K562 (cell line): ENCODE data around the gene ACOT7. TPM values are rescaled to one million over a fixed set of nuclear protein-coding genes. Genes with fewer than 3 reads are reported as not detected.

ENCODE experiments used
- ATF6 ChIP-seq: sonication (generic); formaldehyde crosslinking; IDR thresholded peaks from 2 replicates; pipeline ENCODE4 v1.4.0; 2020; ENCODE audit warnings: mild to moderate bottlenecking, missing genetic modification reagents
- CAMTA2 ChIP-seq: fragments of 250-450 bp; sonication (Bioruptor Pico); conservative IDR thresholded peaks from 2 replicates; pipeline ENCODE4 v1.5.1; 2022
- CBX1 ChIP-seq: sonication (generic); IDR thresholded peaks from 2 replicates; pipeline ENCODE4 v1.6.1; 2016; ENCODE audit warnings: antibody characterized with exemption, low read depth, mild to moderate bottlenecking
- CHD1 ChIP-seq: fragments of 200-600 bp; sonication (generic); IDR thresholded peaks from one replicate; pipeline ENCODE4 v1.6.1; 2012; ENCODE audit warnings: mild to moderate bottlenecking, moderate library complexity, low read length, inconsistent platforms
- CREM ChIP-seq: IDR thresholded peaks from 2 replicates; pipeline ENCODE4 v1.6.1; 2014; ENCODE audit warnings: antibody characterized with exemption, low read depth
- CTBP1 ChIP-seq: fragments of 450-650 bp; IDR thresholded peaks from 2 replicates; pipeline ENCODE4 v1.6.1; 2016; ENCODE audit warnings: borderline replicate concordance
- MAX ChIP-seq: sonication (generic); formaldehyde crosslinking; IDR thresholded peaks from 2 replicates; pipeline ENCODE4 v1.9.0; 2022; ENCODE audit warnings: mild to moderate bottlenecking, missing genetic modification reagents
- MEIS2 ChIP-seq: fragments of 450-650 bp; IDR thresholded peaks from 2 replicates; pipeline ENCODE4 v1.6.1; 2014; ENCODE audit warnings: mild to moderate bottlenecking; ENCODE audit not compliant: partially characterized antibody
- NUFIP1 ChIP-seq: fragments of 450-650 bp; IDR thresholded peaks from 2 replicates; pipeline ENCODE4 v1.6.1; 2018; ENCODE audit not compliant: partially characterized antibody
- PKNOX1 ChIP-seq: fragments of 450-650 bp; IDR thresholded peaks from 2 replicates; pipeline ENCODE4 v1.6.1; 2016
- RCOR1 ChIP-seq, 2 experiments: IDR thresholded peaks; 2 replicates each; pipeline ENCODE4 v1.6.1; 2012; ENCODE audit warnings: low read depth in 2 of 2, low read length in 2 of 2, borderline replicate concordance in 1 of 2, improper control_type of control experiment in 1 of 2
- ZNF253 ChIP-seq: fragments of 250-450 bp; sonication (Bioruptor Pico); conservative IDR thresholded peaks from 2 replicates; pipeline ENCODE4 v1.6.1; 2021; ENCODE audit warnings: mild to moderate bottlenecking
- ZNF639 ChIP-seq, 2 experiments: fragments of 200-800 bp in 1 of 2; sonication (Bioruptor generic) in 1 of 2; sonication (generic) in 1 of 2; formaldehyde crosslinking in 1 of 2; IDR thresholded peaks in 1 of 2; conservative IDR thresholded peaks in 1 of 2; 2 replicates each; pipeline versions ENCODE4 v1.5.0 to v1.6.1; 2016 to 2020; ENCODE audit warnings: missing compliant biosample characterization in 1 of 2, missing genetic modification characterization in 1 of 2, missing genetic modification reagents in 1 of 2
- polyA plus RNA-seq, 8 experiments: library from polyadenylated mRNA; depleted of rRNA in 4 of 8; stranded (reverse) in 5 of 8; unstranded in 3 of 8; fragments of >200 nt; fragmentation: Nextera tagmentation in 2 of 8; fragmentation: Illumina TruSeq in 1 of 8; extraction: Ambion mirVana in 2 of 8; extraction: Trizol in 1 of 8; gene quantifications; 2 replicates each; pipeline versions ENCODE4 v1.2.1 to v1.2.3, GENCODE V29; 2011 to 2014; ENCODE audit warnings: inconsistent platforms in 1 of 8, missing spikeins in 1 of 8
- total RNA-seq, 7 experiments: library from RNA; depleted of rRNA in 6 of 7; stranded (reverse); fragments of >200 nt in 6 of 7; fragmentation: Illumina TruSeq in 2 of 7; extraction: Trizol in 2 of 7; gene quantifications; 2 replicates each; pipeline versions ENCODE4 v1.2.1 to v1.2.3, GENCODE V29; 2011 to 2021; ENCODE audit warnings: low replicate concordance in 1 of 7
- TF ChIP-seq, protein P1 (sequence below): fragments of 450-650 bp; formaldehyde crosslinking; IDR thresholded peaks from 2 replicates; pipeline ENCODE4 v1.4.0; 2020; ENCODE audit warnings: mild to moderate bottlenecking, moderate library complexity

ACOT7 gene
- total and polyA plus RNA-seq, 9 of the 15 experiments (the other 6 are each of a cell fraction or from before 2014, with no cell fraction given), result 7.0 to 92.6 (median 37.2) TPM

GRCh38 chr1:6313393-6314200 is 80.0 kb downstream of the ACOT7 start (continued):
- peak in 1 of 2 experiments; percentile 46; a peak in 1 of 4 replicates for TF ChIP-seq ZNF639 (CRISPR knock-in tag; conservative IDR thresholded peaks at IDR 0.05 in 1 of 2, IDR thresholded peaks at IDR 0.05 in 1 of 2)
- TF ChIP-seq CREM, result no peak
- TF ChIP-seq MEIS2, result peak; percentile 57
- TF ChIP-seq ATF6, result no peak
- TF ChIP-seq NUFIP1, result no peak
- no peak for TF ChIP-seq CAMTA2
- TF ChIP-seq CHD1, result no peak
- TF ChIP-seq, protein P1, sequence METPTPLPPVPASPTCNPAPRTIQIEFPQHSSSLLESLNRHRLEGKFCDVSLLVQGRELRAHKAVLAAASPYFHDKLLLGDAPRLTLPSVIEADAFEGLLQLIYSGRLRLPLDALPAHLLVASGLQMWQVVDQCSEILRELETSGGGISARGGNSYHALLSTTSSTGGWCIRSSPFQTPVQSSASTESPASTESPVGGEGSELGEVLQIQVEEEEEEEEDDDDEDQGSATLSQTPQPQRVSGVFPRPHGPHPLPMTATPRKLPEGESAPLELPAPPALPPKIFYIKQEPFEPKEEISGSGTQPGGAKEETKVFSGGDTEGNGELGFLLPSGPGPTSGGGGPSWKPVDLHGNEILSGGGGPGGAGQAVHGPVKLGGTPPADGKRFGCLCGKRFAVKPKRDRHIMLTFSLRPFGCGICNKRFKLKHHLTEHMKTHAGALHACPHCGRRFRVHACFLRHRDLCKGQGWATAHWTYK (CRISPR knock-in tag), result peak; percentile 99
- peak; percentile 21; the same call in 1 of the 2 replicates for TF ChIP-seq PKNOX1
- 0 out of 4 replicates have a peak, but pooled peaks of 1 of the 2 experiments have one; percentile 26 for TF ChIP-seq RCOR1 (IDR thresholded peaks at IDR 0.05; ENCODE audit: borderline replicate concordance in 1 of 2, low read depth in 2 of 2, low read length in 2 of 2)
- peak; percentile 48; the same call in 1 of the 2 replicates for TF ChIP-seq CTBP1
- no peak for TF ChIP-seq CBX1
- TF ChIP-seq MAX (CRISPR knock-in tag), result peak; percentile 32
- no peak for TF ChIP-seq ZNF253
